AG08396 (cell line): ENCODE measurements around the gene PTPRK.

Experiments
- DNase-seq: peaks from one replicate; pipeline ENCODE4 v3.0.0; 2012; ENCODE audit warnings: low spot score, mixed read lengths

The PTPRK gene

GRCh38 chr6:128345278-128345677 is 175.1 kb downstream of the PTPRK start:
- DNase-seq, result no peak

- no peak for DNase-seq
Observed at GRCh38 chr6:128343706-128344105, 176.7 kb downstream of the PTPRK start.

GRCh38 chr6:128339635-128340450 is 180.6 kb downstream of the PTPRK start:
- DNase-seq, result no peak

- DNase-seq, result no peak
Observed at GRCh38 chr6:128337619-128338018, 182.8 kb downstream of the PTPRK start.

GRCh38 chr6:128336436-128337095 is 183.8 kb downstream of the PTPRK start:
- DNase-seq, result no peak

- DNase-seq, result no peak
Observed at GRCh38 chr6:128335963-128336362, 184.4 kb downstream of the PTPRK start.

- no peak for DNase-seq
Observed at GRCh38 chr6:128333581-128334223, 186.7 kb downstream of the PTPRK start.

- no peak for DNase-seq
Observed at GRCh38 chr6:128327890-128328289, 192.5 kb downstream of the PTPRK start.

GRCh38 chr6:128323011-128323410 is 197.4 kb downstream of the PTPRK start:
- no peak for DNase-seq

GRCh38 chr6:128319946-128320345 is 200.5 kb downstream of the PTPRK start:
- no peak for DNase-seq

GRCh38 chr6:128319157-128319556 is 201.2 kb downstream of the PTPRK start:
- DNase-seq, result no peak

GRCh38 chr6:128316258-128316929 is 204.0 kb downstream of the PTPRK start:
- DNase-seq, result no peak

GRCh38 chr6:128314190-128314589 is 206.2 kb downstream of the PTPRK start:
- DNase-seq, result no peak

GRCh38 chr6:128311944-128312570 is 208.3 kb downstream of the PTPRK start:
- DNase-seq, result no peak

GRCh38 chr6:128310451-128310850 is 209.9 kb downstream of the PTPRK start:
- no peak for DNase-seq

GRCh38 chr6:128307671-128308070 is 212.7 kb downstream of the PTPRK start:
- no peak for DNase-seq

GRCh38 chr6:128305976-128306375 is 214.4 kb downstream of the PTPRK start:
- no peak for DNase-seq

- no peak for DNase-seq
Observed at GRCh38 chr6:128305228-128305627, 215.2 kb downstream of the PTPRK start.

GRCh38 chr6:128303870-128304269 is 216.5 kb downstream of the PTPRK start:
- DNase-seq, result no peak

- DNase-seq, result no peak
Observed at GRCh38 chr6:128302942-128303341, 217.5 kb downstream of the PTPRK start.

GRCh38 chr6:128295670-128296069 is 224.7 kb downstream of the PTPRK start:
- DNase-seq, result no peak

GRCh38 chr6:128290221-128290620 is 230.2 kb downstream of the PTPRK start:
- no peak for DNase-seq
